OCI-LY7 (cell line): ENCODE data around the gene CAV1. TPM values are rescaled to one million over a fixed set of nuclear protein-coding genes. Genes with fewer than 3 reads are reported as not detected.

Experiments used
- BruUV-seq: library from RNA; stranded (reverse); fragments of 400-500 nt; replicated peaks from 2 replicates; lab custom pipeline; 2021; lab: Mats Ljungman, UMichigan
- CTCF ChIA-PET: fragments of 300-600 bp; sonication (Branson Sonifier 250); formaldehyde crosslinking; loops from one replicate; lab custom pipeline; 2022; ENCODE audit warnings: antibody characterized with exemption; ENCODE audit not compliant: unreplicated experiment; lab: Charles Lee
- POLR2A ChIA-PET: fragments of 300-600 bp; sonication (Branson Sonifier 250); formaldehyde crosslinking; loops from one replicate; lab custom pipeline; 2022; ENCODE audit warnings: antibody characterized with exemption; lab: Charles Lee
- DNase-seq: peaks from one replicate; pipeline ENCODE4 v3.0.0-alpha.2; 2015; ENCODE audit warnings: low spot score
- H2AFZ ChIP-seq: fragments of 200-600 bp; sonication (generic), shearing (Covaris generic); 2 replicates; pipeline ENCODE4 v1.6.1; 2014; ENCODE audit warnings: mild to moderate bottlenecking, antibody characterized with exemption, low read length, moderate library complexity
- H3K27ac ChIP-seq: fragments of 200-600 bp; sonication (generic); 2 replicates; pipeline ENCODE4 v1.5.1; 2014; ENCODE audit warnings: mixed run types, low read depth, mild to moderate bottlenecking, moderate library complexity, low read length, inconsistent platforms; ENCODE audit not compliant: poor library complexity, severe bottlenecking
- H3K36me3 ChIP-seq: fragments of 200-600 bp; sonication (generic); 2 replicates; pipeline ENCODE4 v1.6.1; 2014; ENCODE audit warnings: mild to moderate bottlenecking, antibody characterized with exemption, low read length, moderate library complexity, mixed read lengths; ENCODE audit not compliant: insufficient read depth
- H3K4me1 ChIP-seq: fragments of 200-600 bp; sonication (generic); 2 replicates; pipeline ENCODE4 v1.5.1; 2014; ENCODE audit warnings: mild to moderate bottlenecking, low read length; ENCODE audit not compliant: insufficient read depth, poor library complexity, severe bottlenecking
- H3K4me2 ChIP-seq: fragments of 200-600 bp; sonication (generic); 2 replicates; pipeline ENCODE4 v1.6.1; 2014; ENCODE audit warnings: mild to moderate bottlenecking, low read length
- H3K4me3 ChIP-seq: fragments of 200-600 bp; sonication (generic); 2 replicates; pipeline ENCODE4 v1.5.1; 2014; ENCODE audit warnings: mild to moderate bottlenecking, low read depth, low read length; ENCODE audit not compliant: poor library complexity, severe bottlenecking
- H3K79me2 ChIP-seq: fragments of 200-600 bp; sonication (generic); 2 replicates; pipeline ENCODE4 v1.6.1; 2016; ENCODE audit warnings: low read depth, mild to moderate bottlenecking, low read length, moderate library complexity, mixed read lengths; ENCODE audit not compliant: insufficient read depth
- H3K9me2 ChIP-seq: fragments of 200-600 bp; sonication (generic); 2 replicates; pipeline ENCODE4 v1.6.1; 2016; ENCODE audit warnings: mild to moderate bottlenecking, low read length, mixed read lengths; ENCODE audit not compliant: insufficient read depth
- H3K9me3 ChIP-seq: fragments of 200-600 bp; sonication (generic); 2 replicates; pipeline ENCODE4 v1.6.1; 2014; ENCODE audit warnings: mild to moderate bottlenecking, mixed run types, low read length, mixed read lengths
- H4K20me1 ChIP-seq: fragments of 200-600 bp; sonication (generic); 2 replicates; pipeline ENCODE4 v1.6.1; 2014; ENCODE audit warnings: mild to moderate bottlenecking, antibody characterized with exemption, low read length, moderate library complexity, mixed read lengths; ENCODE audit not compliant: insufficient read depth
- CTCF ChIP-seq: fragments of 200-600 bp; sonication (generic); conservative IDR thresholded peaks from 2 replicates; pipeline ENCODE4 v1.5.1; 2014; ENCODE audit warnings: mild to moderate bottlenecking, antibody characterized with exemption, low read length, moderate library complexity, mixed read lengths
- EZH2phosphoT487 ChIP-seq: fragments of 200-600 bp; sonication (generic); IDR thresholded peaks from 2 replicates; pipeline ENCODE4 v1.6.1; 2018; ENCODE audit warnings: low read depth, borderline replicate concordance, mild to moderate bottlenecking, mixed run types, antibody characterized with exemption, low read length, moderate library complexity, mixed read lengths
- intact Hi-C: fragments of 100-400 bp; cut with micrococcal nuclease; formaldehyde crosslinking; loops from one replicate; pipeline ENCODE4 v1.10.0; 2022; ENCODE audit not compliant: unreplicated experiment
- total RNA-seq, 2 experiments: library from RNA; depleted of rRNA in 1 of 2; stranded (reverse); fragments of >200 nt in 1 of 2; shearing (Covaris generic) in 1 of 2; gene quantifications; 2 replicates each; pipeline ENCODE4 v1.2.3, GENCODE V29; 2014 to 2022

CAV1 gene
- total RNA-seq, 2 experiments from 2014 or later, result not detected

GRCh38 chr7:116570306-116570705 lies 45.5 kb downstream of the CAV1 start:
- intact Hi-C loops, result no loop called here
- Histone ChIP-seq H3K27ac (no peak overlapping the region), H3K4me1 (peaks cover 5% of the 10 kb centered on the region), H3K9me3 (no peaks in the 10 kb centered on the region), H3K4me2 (no peak overlapping the region), H3K36me3 (no peaks in the 10 kb centered on the region), H4K20me1 (no peaks in the 10 kb centered on the region), H3K79me2 (no peaks in the 10 kb centered on the region), H2AFZ (no peak overlapping the region), H3K4me3 (no peak overlapping the region), H3K9me2 (no peaks in the 10 kb centered on the region)
- no peak for TF ChIP-seq EZH2phosphoT487
- TF ChIP-seq CTCF, result no peak
- ChIA-PET POLR2A (interaction anchor here (0.5 kb wide), 1 partner anchor 320 kb away, joined by 4 read pairs; no protein-coding TSS in a partner anchor), CTCF (no interaction called here)
- no peak for DNase-seq
- no TSS peak for BruUV-seq

DNA sequence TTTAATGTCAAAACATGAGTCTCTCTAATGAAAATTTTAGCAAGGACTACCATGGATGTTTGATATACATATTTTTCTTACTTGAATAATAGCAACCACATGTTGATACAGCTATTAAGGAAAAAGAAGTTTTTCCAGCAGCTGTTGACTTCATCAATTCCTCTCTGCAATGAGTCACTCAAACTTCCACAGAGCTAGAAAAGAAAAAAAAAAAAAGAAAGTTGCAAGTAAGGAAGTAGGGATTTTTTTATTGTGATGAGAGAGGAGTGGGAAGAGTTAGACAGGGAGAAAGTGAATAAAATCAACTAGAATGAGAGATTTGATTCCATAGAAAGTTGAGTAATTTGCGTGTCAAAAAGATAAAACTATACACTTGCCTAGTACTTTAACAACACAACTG lies 46.2 kb downstream of the CAV1 start:
- no peak overlapping the region for H3K27ac ChIP-seq
- ChIA-PET POLR2A (interaction anchor here (0.6 kb wide), 2 partner anchors 429 to 1574 kb away, joined by 3 read pairs; no protein-coding TSS in a partner anchor), CTCF (no interaction called here)
- H2AFZ ChIP-seq, result no peak overlapping the region
- no peaks in the 10 kb centered on the region for H3K36me3 ChIP-seq
- intact Hi-C loops, result no loop called here
- no peak overlapping the region for H3K4me3 ChIP-seq
- no peaks in the 10 kb centered on the region for H4K20me1 ChIP-seq
- no peaks in the 10 kb centered on the region for H3K9me3 ChIP-seq
- TF ChIP-seq EZH2phosphoT487 (no peak), CTCF (no peak)
- BruUV-seq, result no TSS peak
- H3K4me1 ChIP-seq, result peaks cover 5% of the 10 kb centered on the region
- H3K4me2 ChIP-seq, result no peak overlapping the region
- no peaks in the 10 kb centered on the region for H3K79me2 ChIP-seq
- no peaks in the 10 kb centered on the region for H3K9me2 ChIP-seq
- DNase-seq, result no peak

DNA sequence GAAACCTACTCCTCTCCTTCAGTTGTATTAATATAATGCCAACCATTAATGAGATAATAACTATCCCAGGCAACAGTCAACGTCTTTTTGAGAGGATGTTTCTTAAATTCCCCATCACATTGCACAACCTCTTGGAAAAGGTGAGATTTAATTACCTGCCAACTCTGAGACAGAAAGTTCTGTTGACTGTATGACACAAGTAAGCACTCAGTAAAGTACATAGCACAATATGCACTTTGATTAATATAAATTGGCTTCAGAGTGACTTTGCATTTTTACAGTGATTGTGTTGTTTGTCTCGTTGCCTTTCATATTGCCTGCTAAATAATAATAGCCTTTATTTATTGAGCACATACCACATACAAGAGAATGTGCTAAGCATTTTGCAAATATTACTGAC lies 46.7 kb downstream of the CAV1 start:
- POLR2A ChIA-PET, result interaction anchor here (0.6 kb wide), 1 partner anchor 428 kb away, joined by 3 read pairs; no protein-coding TSS in a partner anchor

More for the DNA sequence above, 46.7 kb downstream of the CAV1 start:
- intact Hi-C loops, result no loop called here
- no peak for TF ChIP-seq CTCF
- TF ChIP-seq EZH2phosphoT487, result no peak
- Histone ChIP-seq H3K4me2 (no peak overlapping the region), H3K9me2 (no peaks in the 10 kb centered on the region), H3K4me3 (no peak overlapping the region), H2AFZ (no peak overlapping the region), H3K79me2 (no peaks in the 10 kb centered on the region), H4K20me1 (no peaks in the 10 kb centered on the region), H3K36me3 (no peaks in the 10 kb centered on the region), H3K9me3 (no peaks in the 10 kb centered on the region), H3K27ac (no peak overlapping the region), H3K4me1 (peaks cover 5% of the 10 kb centered on the region)
- no peak for DNase-seq
- no TSS peak for BruUV-seq
- CTCF ChIA-PET, result no interaction called here
